AG04450 (cell line): Measurements from ENCODE around the gene RAB30. TPM values are rescaled to one million over a fixed set of nuclear protein-coding genes. Genes with fewer than 3 reads are reported as not detected.

Experiments
- CTCF ChIA-PET: fragments of 300-600, 350-600 bp; formaldehyde crosslinking; extraction: SDS; loops from one replicate; lab custom pipeline; 2022; ENCODE audit warnings: antibody characterized with exemption, inconsistent platforms; lab: Charles Lee
- POLR2A ChIA-PET: fragments of 350-600 bp; formaldehyde crosslinking; extraction: SDS; loops from one replicate; lab custom pipeline; 2021; ENCODE audit warnings: antibody characterized with exemption, inconsistent platforms; lab: Yijun Ruan, JAX
- DNase-seq: peaks from one replicate; pipeline ENCODE4 v3.0.0-alpha.2; 2011; ENCODE audit warnings: low read depth, low spot score
- H3K27ac ChIP-seq: one replicate; pipeline ENCODE4 v1.5.1; 2012; ENCODE audit warnings: low read depth, low read length, control low read depth
- H3K27me3 ChIP-seq: one replicate; pipeline ENCODE4 v1.6.0; 2012; ENCODE audit warnings: low read length; ENCODE audit not compliant: control insufficient read depth, insufficient read depth
- H3K4me3 ChIP-seq: 2 replicates; pipeline ENCODE4 v1.5.1; 2011; ENCODE audit warnings: mild to moderate bottlenecking, low read depth, low read length, control low read depth
- H3K9me3 ChIP-seq: 2 replicates; pipeline ENCODE4 v1.5.1; 2012; ENCODE audit warnings: low read length; ENCODE audit not compliant: control insufficient read depth, insufficient read depth
- polyA plus RNA-seq: library from polyadenylated mRNA; depleted of rRNA; stranded (reverse); fragments of >200 nt; gene quantifications from 2 replicates; pipeline ENCODE4 v1.2.3, GENCODE V29; 2011; rRNA removed
- small RNA-seq: library from RNA; depleted of rRNA; stranded (forward); fragments of <200 nt; gene quantifications from one replicate; pipeline ENCODE3, GENCODE V24; 2012; ENCODE audit warnings: low read depth; ENCODE audit not compliant: insufficient read length
- TF ChIP-seq, protein P1 (sequence below): IDR thresholded peaks from 2 replicates; pipeline ENCODE4 v1.5.1; 2011; ENCODE audit warnings: low read depth, low read length, control low read depth, inconsistent platforms

RAB30 gene
- polyA plus RNA-seq, 1 experiment = 11.8 TPM

- Histone ChIP-seq H3K27ac (no peak overlapping the region), H3K4me3 (no peak overlapping the region), H3K27me3 (no peaks in the 10 kb centered on the region), H3K9me3 (no peaks in the 10 kb centered on the region)
- TF ChIP-seq, protein P1, sequence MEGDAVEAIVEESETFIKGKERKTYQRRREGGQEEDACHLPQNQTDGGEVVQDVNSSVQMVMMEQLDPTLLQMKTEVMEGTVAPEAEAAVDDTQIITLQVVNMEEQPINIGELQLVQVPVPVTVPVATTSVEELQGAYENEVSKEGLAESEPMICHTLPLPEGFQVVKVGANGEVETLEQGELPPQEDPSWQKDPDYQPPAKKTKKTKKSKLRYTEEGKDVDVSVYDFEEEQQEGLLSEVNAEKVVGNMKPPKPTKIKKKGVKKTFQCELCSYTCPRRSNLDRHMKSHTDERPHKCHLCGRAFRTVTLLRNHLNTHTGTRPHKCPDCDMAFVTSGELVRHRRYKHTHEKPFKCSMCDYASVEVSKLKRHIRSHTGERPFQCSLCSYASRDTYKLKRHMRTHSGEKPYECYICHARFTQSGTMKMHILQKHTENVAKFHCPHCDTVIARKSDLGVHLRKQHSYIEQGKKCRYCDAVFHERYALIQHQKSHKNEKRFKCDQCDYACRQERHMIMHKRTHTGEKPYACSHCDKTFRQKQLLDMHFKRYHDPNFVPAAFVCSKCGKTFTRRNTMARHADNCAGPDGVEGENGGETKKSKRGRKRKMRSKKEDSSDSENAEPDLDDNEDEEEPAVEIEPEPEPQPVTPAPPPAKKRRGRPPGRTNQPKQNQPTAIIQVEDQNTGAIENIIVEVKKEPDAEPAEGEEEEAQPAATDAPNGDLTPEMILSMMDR = no peak
- ChIA-PET CTCF (interaction anchor here (0.6 to 2.0 kb wide), 6 partner anchors 9 to 320 kb away, joined by 3 to 14 read pairs (median 4); no protein-coding TSS in a partner anchor), POLR2A (interaction anchor here (0.6 kb wide), 1 partner anchor 225 kb away, joined by 3 read pairs; no protein-coding TSS in a partner anchor)
- DNase-seq = no peak
These were observed 141.5 kb downstream of the RAB30 start for GRCh38 chr11:82930229-82930628.

DNA sequence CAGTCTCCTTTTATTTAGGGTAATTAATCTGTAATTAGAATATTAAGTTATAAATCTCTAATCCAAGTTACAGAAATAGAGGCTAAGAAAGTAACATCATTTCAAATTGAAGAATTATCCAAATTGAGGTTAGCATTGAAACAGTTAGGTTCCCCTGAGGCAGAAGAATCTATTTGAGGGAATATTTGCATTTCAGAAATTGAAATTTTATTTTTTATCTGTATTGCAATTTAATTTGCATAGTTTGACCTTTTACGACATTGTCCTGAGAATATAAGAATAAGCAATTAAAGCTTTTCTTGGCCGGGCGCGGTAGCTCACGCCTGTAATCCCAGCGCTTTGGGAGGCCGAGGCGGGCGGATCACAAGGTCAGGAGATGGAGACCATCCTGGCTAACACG lies 142.6 kb downstream of the RAB30 start:
- Histone ChIP-seq H3K27ac (no peak overlapping the region), H3K4me3 (no peak overlapping the region), H3K27me3 (no peaks in the 10 kb centered on the region), H3K9me3 (no peaks in the 10 kb centered on the region)
- TF ChIP-seq, protein P1 = no peak
- ChIA-PET POLR2A (interaction anchor here (0.6 to 0.7 kb wide), 2 partner anchors 10 to 51 kb away, joined by 4 to 7 read pairs; no protein-coding TSS in a partner anchor), CTCF (interaction anchor here (0.6 kb wide), 1 partner anchor 29 kb away, joined by 3 read pairs; the partner anchor contains the start of gene PRCP)
- no peak for DNase-seq

DNA sequence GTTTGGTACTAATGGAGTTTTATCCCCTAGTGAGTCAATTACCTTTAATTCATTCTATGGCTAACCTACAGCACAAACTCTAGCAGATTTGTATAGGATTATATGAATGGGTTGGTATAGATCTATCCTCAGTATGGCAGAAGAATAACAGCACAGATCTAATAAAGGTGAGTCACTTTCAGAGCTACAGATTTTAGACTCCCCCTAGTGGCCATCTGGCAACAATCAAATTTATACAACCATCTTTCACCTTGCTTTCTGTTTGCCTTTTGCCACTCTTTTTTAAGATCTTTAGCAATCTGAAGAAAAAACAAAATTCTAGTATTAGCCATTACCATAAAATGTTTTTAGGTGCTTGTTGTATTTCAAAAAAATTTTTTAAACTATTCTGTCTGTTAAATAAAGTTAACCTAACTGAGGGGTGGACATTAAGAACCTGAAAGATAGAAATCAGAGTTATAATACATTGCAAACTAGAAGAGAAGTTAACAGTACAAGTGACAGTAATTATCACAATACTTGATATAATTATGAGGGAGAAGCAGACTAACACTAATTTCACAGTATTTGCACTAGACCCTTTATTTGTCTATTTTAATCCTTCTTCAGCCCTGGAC lies 144.3 kb downstream of the RAB30 start:
- POLR2A ChIA-PET = no interaction called here
- H3K27ac ChIP-seq = no peak overlapping the region
- TF ChIP-seq, protein P1 = peak; percentile 85
- no peak overlapping the region for H3K4me3 ChIP-seq
- H3K9me3 ChIP-seq = no peaks in the 10 kb centered on the region
- CTCF ChIA-PET = interaction anchor here (0.6 to 1.8 kb wide), 23 partner anchors 10 to 889 kb away, joined by 3 to 7 read pairs (median 3); partner anchors contain the start of gene PRCP
- DNase-seq = peak; percentile 24
- H3K27me3 ChIP-seq = no peaks in the 10 kb centered on the region

DNA sequence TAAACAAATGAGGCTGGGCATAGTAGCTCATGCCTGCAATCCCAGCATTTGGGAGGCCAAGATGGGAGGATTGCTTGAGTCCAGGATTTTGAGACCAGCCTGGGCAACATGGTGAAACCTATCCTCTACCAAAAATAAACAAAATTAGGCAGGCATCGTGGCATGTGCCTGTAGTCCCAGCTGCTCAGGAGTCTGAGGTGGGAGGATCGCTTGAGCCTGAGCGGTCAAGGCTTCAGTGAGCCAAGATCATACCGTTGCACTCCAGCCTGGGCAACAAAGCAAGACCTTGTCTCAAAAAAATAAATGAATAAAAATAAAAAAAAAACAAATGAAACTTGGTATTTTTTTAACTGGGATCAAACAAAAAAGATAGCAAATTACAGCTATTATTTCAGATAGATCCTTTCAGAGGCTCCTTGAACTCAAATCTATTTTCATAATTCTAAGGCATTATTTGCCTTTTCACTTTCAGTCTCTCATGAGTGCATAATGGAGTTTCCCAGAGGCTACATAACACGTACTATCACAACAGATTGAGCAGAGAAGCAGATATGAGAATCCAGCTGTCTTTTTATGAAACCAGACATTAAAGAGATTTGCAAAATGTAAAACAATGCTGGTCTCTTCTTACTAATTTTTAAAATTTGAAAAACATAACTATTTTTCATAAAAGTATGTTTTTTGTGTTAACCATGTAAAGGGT lies 147.0 kb downstream of the RAB30 start:
- ChIA-PET CTCF (interaction anchor here (0.6 to 2.5 kb wide), 6 partner anchors 8 to 348 kb away, joined by 3 to 10 read pairs (median 4); no protein-coding TSS in a partner anchor), POLR2A (no interaction called here)
- Histone ChIP-seq H3K27me3 (no peaks in the 10 kb centered on the region), H3K27ac (no peak overlapping the region), H3K4me3 (no peak overlapping the region), H3K9me3 (no peaks in the 10 kb centered on the region)
- no peak for DNase-seq
- TF ChIP-seq, protein P1 = no peak

Small RNA genes lying within 50 kb of the gene (small RNA-seq; reads per million reads assigned to genes)
- gene SNORA70E = not detected

Other genes starting within 250 kb of the RAB30 start
- gene PRCP, start 171.5 kb downstream of the RAB30 start, polyA plus RNA-seq = 128 and 157 TPM in 2 replicates
- 1.5 and 2.9 TPM in 2 replicates for gene DDIAS, start 170.2 kb downstream of the RAB30 start, polyA plus RNA-seq
- 20.0 and 32.7 TPM in 2 replicates for gene PCF11, start 85.2 kb upstream of the RAB30 start, polyA plus RNA-seq
- 7.7 and 8.6 TPM in 2 replicates for gene ANKRD42, start 121.8 kb upstream of the RAB30 start, polyA plus RNA-seq
- 63.0 and 84.5 TPM in 2 replicates for gene CCDC90B, start 214.5 kb upstream of the RAB30 start, polyA plus RNA-seq